ENCODE results near the gene UBALD1.
"Not testable (repeated sequence)": the region's sequence is repeated elsewhere in the genome, so short reads cannot be mapped to it uniquely, and the experiment has no call there.

Gene UBALD1

GRCh38 chr16:4614571-4615383 is at the start of gene UBALD1:
Gene UBALD1 (minus strand): TSS chr16:4614888. CDS start chr16:4614797, 91 bp downstream.
- DNase-seq: peak; percentile 60 to 72

GRCh38 chr16:4663777-4664465 is 49.2 kb upstream of the UBALD1 start:
- peak in 1 of 2 donors; percentile 48 for DNase-seq

- DNase-seq: no peak
Observed at GRCh38 chr16:4663465-4663776, 48.7 kb upstream of the UBALD1 start.

- peak in 1 of 2 donors; percentile 27 for DNase-seq
Observed at GRCh38 chr16:4661661-4662060, 47.0 kb upstream of the UBALD1 start.

- peak in 1 of 2 donors; percentile 22 for DNase-seq
Observed at GRCh38 chr16:4660454-4661007, 45.8 kb upstream of the UBALD1 start.

- no peak for DNase-seq
Observed at GRCh38 chr16:4659363-4660353, 45.0 kb upstream of the UBALD1 start.

- no peak for DNase-seq
Observed at GRCh38 chr16:4656695-4657686, 42.3 kb upstream of the UBALD1 start.

- no peak for DNase-seq
Observed at GRCh38 chr16:4656221-4656620, 41.5 kb upstream of the UBALD1 start.

GRCh38 chr16:4655801-4656200 is 41.1 kb upstream of the UBALD1 start:
- DNase-seq: no peak

- no peak for DNase-seq
Observed at GRCh38 chr16:4654964-4655590, 40.4 kb upstream of the UBALD1 start.

GRCh38 chr16:4654011-4654963 is 39.6 kb upstream of the UBALD1 start:
- no peak for DNase-seq

GRCh38 chr16:4652561-4652960 is 37.9 kb upstream of the UBALD1 start:
- DNase-seq: no peak

GRCh38 chr16:4651827-4652226 is 37.1 kb upstream of the UBALD1 start:
- DNase-seq: no peak

- DNase-seq: not testable (repeated sequence)
Observed at GRCh38 chr16:4650443-4651074, 35.9 kb upstream of the UBALD1 start.

- DNase-seq: no peak
Observed at GRCh38 chr16:4649744-4650442, 35.2 kb upstream of the UBALD1 start.

GRCh38 chr16:4648917-4649316 is 34.2 kb upstream of the UBALD1 start:
- DNase-seq: no peak

GRCh38 chr16:4647644-4647980 is 32.9 kb upstream of the UBALD1 start:
- no peak for DNase-seq

- DNase-seq: no peak
Observed at GRCh38 chr16:4646773-4647643, 32.3 kb upstream of the UBALD1 start.
